ENCODE measurements around the gene GLDN. TPM values are rescaled to one million over a fixed set of nuclear protein-coding genes. Genes with fewer than 3 reads are reported as not detected.
"Not testable (repeated sequence)": the region's sequence is repeated elsewhere in the genome, so short reads cannot be mapped to it uniquely, and the experiment has no call there.

The GLDN gene
- polyA plus RNA-seq, 1 experiment, result 0.25 TPM

DNA sequence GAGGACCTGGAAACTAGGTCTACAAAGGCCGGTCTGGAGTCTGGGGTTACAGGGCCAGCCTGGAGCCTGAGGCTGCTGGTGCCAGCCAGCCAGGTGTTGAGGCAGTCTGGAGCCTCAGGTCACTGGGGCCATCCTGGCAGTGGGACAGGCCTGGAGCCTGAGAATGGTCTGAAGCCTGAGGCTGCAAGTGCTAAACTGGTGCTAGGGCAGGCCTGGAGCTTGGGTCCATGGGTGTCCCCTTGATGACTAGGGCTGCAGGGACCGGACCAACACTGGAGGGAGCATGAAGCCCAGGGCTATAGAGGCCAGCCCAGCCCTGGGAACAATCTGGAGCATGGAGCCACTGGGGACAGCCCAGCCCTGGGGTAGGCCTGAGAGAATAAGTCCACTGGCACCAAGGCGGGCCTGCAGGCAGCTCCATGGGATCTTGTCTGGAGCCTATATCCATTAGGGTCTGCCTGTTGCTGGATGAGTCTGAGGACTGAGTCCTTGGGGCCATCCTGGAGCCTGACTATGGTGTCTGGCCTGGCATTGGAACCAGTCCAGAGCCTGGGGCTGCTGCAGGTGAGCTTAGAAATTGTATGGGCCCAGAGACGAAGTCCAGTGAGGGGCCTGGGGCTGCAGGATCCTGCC lies 101.9 kb downstream of the GLDN start:
- DNase-seq (ENCODE audit: low read depth, low spot score), result no peak
- ChIA-PET POLR2A (no interaction called here), CTCF (no interaction called here)
- Histone ChIP-seq H3K9me3 (ENCODE audit: control insufficient read depth, insufficient read depth, low read length) (no peaks in the 10 kb centered on the region; the same call in 1 of the 2 replicates), H3K4me3 (ENCODE audit: low read depth, low read length) (no peak overlapping the region), H3K27me3 (ENCODE audit: control insufficient read depth, insufficient read depth, low read length) (no peaks in the 10 kb centered on the region), H3K27ac (ENCODE audit: low read depth, low read length) (no peak overlapping the region)
- TF ChIP-seq, protein P1, sequence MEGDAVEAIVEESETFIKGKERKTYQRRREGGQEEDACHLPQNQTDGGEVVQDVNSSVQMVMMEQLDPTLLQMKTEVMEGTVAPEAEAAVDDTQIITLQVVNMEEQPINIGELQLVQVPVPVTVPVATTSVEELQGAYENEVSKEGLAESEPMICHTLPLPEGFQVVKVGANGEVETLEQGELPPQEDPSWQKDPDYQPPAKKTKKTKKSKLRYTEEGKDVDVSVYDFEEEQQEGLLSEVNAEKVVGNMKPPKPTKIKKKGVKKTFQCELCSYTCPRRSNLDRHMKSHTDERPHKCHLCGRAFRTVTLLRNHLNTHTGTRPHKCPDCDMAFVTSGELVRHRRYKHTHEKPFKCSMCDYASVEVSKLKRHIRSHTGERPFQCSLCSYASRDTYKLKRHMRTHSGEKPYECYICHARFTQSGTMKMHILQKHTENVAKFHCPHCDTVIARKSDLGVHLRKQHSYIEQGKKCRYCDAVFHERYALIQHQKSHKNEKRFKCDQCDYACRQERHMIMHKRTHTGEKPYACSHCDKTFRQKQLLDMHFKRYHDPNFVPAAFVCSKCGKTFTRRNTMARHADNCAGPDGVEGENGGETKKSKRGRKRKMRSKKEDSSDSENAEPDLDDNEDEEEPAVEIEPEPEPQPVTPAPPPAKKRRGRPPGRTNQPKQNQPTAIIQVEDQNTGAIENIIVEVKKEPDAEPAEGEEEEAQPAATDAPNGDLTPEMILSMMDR (IDR thresholded peaks at IDR 0.05; ENCODE audit: low read depth, low read length), result no peak

- H3K4me3 ChIP-seq (ENCODE audit: low read depth, low read length), result no peak overlapping the region
- no peak overlapping the region for H3K27ac ChIP-seq (ENCODE audit: low read depth, low read length)
- POLR2A ChIA-PET, result no interaction called here
- CTCF ChIA-PET, result no interaction called here
- TF ChIP-seq, protein P1 (IDR thresholded peaks at IDR 0.05; ENCODE audit: low read depth, low read length), result no peak
- no peaks in the 10 kb centered on the region; the same call in 1 of the 2 replicates for H3K9me3 ChIP-seq (ENCODE audit: control insufficient read depth, insufficient read depth, low read length)
- no peak for DNase-seq (ENCODE audit: low read depth, low spot score)
- H3K27me3 ChIP-seq (ENCODE audit: control insufficient read depth, insufficient read depth, low read length), result no peaks in the 10 kb centered on the region
Observed at GRCh38 chr15:51444112-51444511, 102.7 kb downstream of the GLDN start.

- no peaks in the 10 kb centered on the region for H3K27me3 ChIP-seq (ENCODE audit: control insufficient read depth, insufficient read depth, low read length)
- no peak overlapping the region for H3K4me3 ChIP-seq (ENCODE audit: low read depth, low read length)
- no peaks in the 10 kb centered on the region; the same call in 1 of the 2 replicates for H3K9me3 ChIP-seq (ENCODE audit: control insufficient read depth, insufficient read depth, low read length)
- H3K27ac ChIP-seq (ENCODE audit: low read depth, low read length), result no peak overlapping the region
- DNase-seq (ENCODE audit: low read depth, low spot score), result no peak
- POLR2A ChIA-PET, result no interaction called here
- CTCF ChIA-PET, result no interaction called here
- TF ChIP-seq, protein P1 (IDR thresholded peaks at IDR 0.05; ENCODE audit: low read depth, low read length), result no peak
Observed at GRCh38 chr15:51444807-51445206, 103.4 kb downstream of the GLDN start.

GRCh38 chr15:51446029-51446744 lies 104.7 kb downstream of the GLDN start:
- H3K9me3 ChIP-seq (ENCODE audit: control insufficient read depth, insufficient read depth, low read length); DNase-seq (ENCODE audit: low read depth, low spot score); H3K27ac ChIP-seq (ENCODE audit: low read depth, low read length); CTCF ChIA-PET; H3K27me3 ChIP-seq (ENCODE audit: control insufficient read depth, insufficient read depth, low read length); H3K4me3 ChIP-seq (ENCODE audit: low read depth, low read length); POLR2A ChIA-PET: not testable (repeated sequence)

- ChIA-PET CTCF (interaction anchor here (1.8 kb wide), 1 partner anchor 88 kb away, joined by 6 read pairs; no protein-coding TSS in a partner anchor), POLR2A (no interaction called here)
- TF ChIP-seq, protein P1 (IDR thresholded peaks at IDR 0.05; ENCODE audit: low read depth, low read length), result no peak
- Histone ChIP-seq H3K27ac (ENCODE audit: low read depth, low read length) (no peak overlapping the region), H3K9me3 (ENCODE audit: control insufficient read depth, insufficient read depth, low read length) (no peaks in the 10 kb centered on the region; the same call in 1 of the 2 replicates), H3K27me3 (ENCODE audit: control insufficient read depth, insufficient read depth, low read length) (no peaks in the 10 kb centered on the region), H3K4me3 (ENCODE audit: low read depth, low read length) (no peak overlapping the region)
- no peak for DNase-seq (ENCODE audit: low read depth, low spot score)
Observed at GRCh38 chr15:51447855-51448621, 106.6 kb downstream of the GLDN start.

Data from AG04450 (cell line).